Measurements from ENCODE around the gene TMEM255B.

Gene TMEM255B

DNA sequence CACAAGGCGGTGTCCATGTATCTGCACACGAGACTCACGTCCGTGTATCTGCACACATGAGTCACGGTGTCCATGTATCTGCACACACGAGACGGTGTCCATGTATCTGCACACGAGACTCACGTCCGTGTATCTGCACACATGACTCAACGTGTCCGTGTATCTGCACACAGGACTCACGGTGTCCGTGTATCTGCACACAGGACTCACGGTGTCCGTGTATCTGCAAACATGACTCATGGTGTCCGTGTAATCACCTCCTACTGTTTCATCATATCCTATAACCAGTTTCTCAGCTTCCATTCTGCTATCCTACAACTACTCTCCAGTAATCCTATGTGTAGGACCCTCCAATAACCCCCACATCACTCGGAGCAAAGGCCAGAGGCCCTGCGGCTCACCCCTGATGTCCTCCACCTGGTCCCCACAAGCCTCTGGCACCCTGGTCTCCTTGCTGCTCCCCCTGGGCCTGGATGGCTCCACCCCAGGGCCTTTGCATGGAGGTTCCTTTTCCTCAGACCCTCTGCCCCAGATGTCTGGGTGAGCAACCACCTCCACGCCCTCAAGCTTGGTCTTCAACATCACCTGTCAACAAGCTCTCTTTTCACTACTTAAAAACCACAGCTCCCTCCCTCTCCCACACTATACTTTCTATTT lies 2.5 kb upstream of the TMEM255B start:
- Histone ChIP-seq H3K9me3 (ENCODE audit: insufficient read depth, low read depth, low read length) (peaks cover 7% of the 10 kb centered on the region; the same call in 1 of the 2 replicates), H3F3A (ENCODE audit: low read depth) (no peaks in the 10 kb centered on the region), H3K4me2 (ENCODE audit: low read depth, low read length, poor library complexity, severe bottlenecking) (no peak overlapping the region), H3K9me2 (replicated peaks; ENCODE audit: low read depth, low read length) (no peaks in the 10 kb centered on the region), H3K9ac (ENCODE audit: low read depth, low read length, poor library complexity, severe bottlenecking) (no peak overlapping the region), H3K4me1 (ENCODE audit: insufficient read depth, low read length, poor library complexity, severe bottlenecking) (no peaks in the 10 kb centered on the region), H3K4me3 (ENCODE audit: low read length, poor library complexity, severe bottlenecking) (no peak overlapping the region), H3K27me3 (ENCODE audit: insufficient read depth, low read length, poor library complexity, severe bottlenecking) (no peaks in the 10 kb centered on the region), H3K79me2 (ENCODE audit: insufficient read depth, low read length) (no peaks in the 10 kb centered on the region), H4K20me1 (ENCODE audit: insufficient read depth, low read length, poor library complexity, severe bottlenecking) (no peaks in the 10 kb centered on the region), H2AFZ (ENCODE audit: low read length) (no peak overlapping the region), H3K36me3 (ENCODE audit: insufficient read depth, low read length) (no peaks in the 10 kb centered on the region)
- no peak for TF ChIP-seq CTCF (conservative IDR thresholded peaks at IDR 0.05; ENCODE audit: low read length)
- TF ChIP-seq EZH2phosphoT487 (IDR thresholded peaks at IDR 0.05; ENCODE audit: borderline replicate concordance): no peak

GRCh38 chr13:113759525-113760137 lies 605 bp downstream of the TMEM255B start:
- TF ChIP-seq EZH2phosphoT487 (IDR thresholded peaks at IDR 0.05; ENCODE audit: borderline replicate concordance) (no peak), CTCF (conservative IDR thresholded peaks at IDR 0.05; ENCODE audit: low read length) (no peak)
- no peaks in the 10 kb centered on the region for H3F3A ChIP-seq (ENCODE audit: low read depth)
- no peaks in the 10 kb centered on the region for H3K27me3 ChIP-seq (ENCODE audit: insufficient read depth, low read length, poor library complexity, severe bottlenecking)
- H3K4me1 ChIP-seq (ENCODE audit: insufficient read depth, low read length, poor library complexity, severe bottlenecking): no peaks in the 10 kb centered on the region
- H4K20me1 ChIP-seq (ENCODE audit: insufficient read depth, low read length, poor library complexity, severe bottlenecking): no peaks in the 10 kb centered on the region
- no peaks in the 10 kb centered on the region for H3K9me2 ChIP-seq (replicated peaks; ENCODE audit: low read depth, low read length)
- H3K36me3 ChIP-seq (ENCODE audit: insufficient read depth, low read length): no peaks in the 10 kb centered on the region
- no peak overlapping the region for H3K4me2 ChIP-seq (ENCODE audit: low read depth, low read length, poor library complexity, severe bottlenecking)
- no peaks in the 10 kb centered on the region; the same call in 1 of the 2 replicates for H3K9me3 ChIP-seq (ENCODE audit: insufficient read depth, low read depth, low read length)
- H3K9ac ChIP-seq (ENCODE audit: low read depth, low read length, poor library complexity, severe bottlenecking): no peak overlapping the region
- no peaks in the 10 kb centered on the region for H3K79me2 ChIP-seq (ENCODE audit: insufficient read depth, low read length)
- H2AFZ ChIP-seq (ENCODE audit: low read length): no peak overlapping the region
- H3K4me3 ChIP-seq (ENCODE audit: low read length, poor library complexity, severe bottlenecking): no peak overlapping the region

GRCh38 chr13:113761136-113761535 lies 2.1 kb downstream of the TMEM255B start:
- no peaks in the 10 kb centered on the region for H3K79me2 ChIP-seq (ENCODE audit: insufficient read depth, low read length)
- no peak overlapping the region for H3K4me2 ChIP-seq (ENCODE audit: low read depth, low read length, poor library complexity, severe bottlenecking)
- H2AFZ ChIP-seq (ENCODE audit: low read length): no peak overlapping the region
- no peak overlapping the region for H3K9ac ChIP-seq (ENCODE audit: low read depth, low read length, poor library complexity, severe bottlenecking)
- H3F3A ChIP-seq (ENCODE audit: low read depth): no peaks in the 10 kb centered on the region
- no peaks in the 10 kb centered on the region for H3K27me3 ChIP-seq (ENCODE audit: insufficient read depth, low read length, poor library complexity, severe bottlenecking)
- H3K9me2 ChIP-seq (replicated peaks; ENCODE audit: low read depth, low read length): no peaks in the 10 kb centered on the region
- no peaks in the 10 kb centered on the region for H4K20me1 ChIP-seq (ENCODE audit: insufficient read depth, low read length, poor library complexity, severe bottlenecking)
- no peaks in the 10 kb centered on the region; the same call in 1 of the 2 replicates for H3K9me3 ChIP-seq (ENCODE audit: insufficient read depth, low read depth, low read length)
- H3K4me3 ChIP-seq (ENCODE audit: low read length, poor library complexity, severe bottlenecking): no peak overlapping the region
- no peaks in the 10 kb centered on the region for H3K36me3 ChIP-seq (ENCODE audit: insufficient read depth, low read length)
- TF ChIP-seq EZH2phosphoT487 (IDR thresholded peaks at IDR 0.05; ENCODE audit: borderline replicate concordance) (no peak), CTCF (conservative IDR thresholded peaks at IDR 0.05; ENCODE audit: low read length) (no peak)
- H3K4me1 ChIP-seq (ENCODE audit: insufficient read depth, low read length, poor library complexity, severe bottlenecking): no peaks in the 10 kb centered on the region
